GM12872 (cell line): Measurements from ENCODE around the gene TNPO2.

Experiments used
- CTCF ChIP-seq: IDR thresholded peaks from 3 replicates; pipeline ENCODE4 v1.5.1; 2011; ENCODE audit warnings: low read depth, mild to moderate bottlenecking, low read length, moderate library complexity; ENCODE audit not compliant: insufficient read depth

The TNPO2 gene

GRCh38 chr19:12733369-12734214 is 9.9 kb upstream of the TNPO2 start:
- peak; percentile 81 for TF ChIP-seq CTCF

- TF ChIP-seq CTCF, result no peak
These were observed 7.6 kb upstream of the TNPO2 start for GRCh38 chr19:12731337-12731736.

- TF ChIP-seq CTCF, result no peak
These were observed 6.3 kb upstream of the TNPO2 start for GRCh38 chr19:12730064-12730463.

- no peak for TF ChIP-seq CTCF
These were observed 4.2 kb upstream of the TNPO2 start for GRCh38 chr19:12727745-12728433.

GRCh38 chr19:12726988-12727316 is 3.2 kb upstream of the TNPO2 start:
- no peak for TF ChIP-seq CTCF

GRCh38 chr19:12723381-12723640 is 421 bp downstream of the TNPO2 start:
- TF ChIP-seq CTCF, result no peak

GRCh38 chr19:12722566-12723380 is 959 bp downstream of the TNPO2 start:
- no peak for TF ChIP-seq CTCF
